ENCODE results near the gene SEC14L5.

SEC14L5 gene

DNA sequence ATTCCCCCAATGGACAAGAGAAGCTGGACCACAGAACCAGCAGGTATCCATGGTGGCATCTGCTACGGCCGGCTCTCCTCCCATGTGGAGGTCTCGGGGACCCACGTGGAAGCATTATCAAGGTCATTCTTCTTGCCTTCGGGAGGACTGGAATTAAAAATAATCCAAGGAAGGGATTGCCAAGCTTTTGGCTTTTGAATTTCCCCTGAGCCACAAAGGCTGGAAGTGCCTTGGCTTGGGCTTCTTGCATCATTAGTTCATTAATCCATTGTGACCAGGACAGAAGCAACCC is 59.5 kb downstream of the SEC14L5 start:
- H3K4me1 ChIP-seq (ENCODE audit: low read depth, poor library complexity, severe bottlenecking), result peaks cover 8% of the 10 kb centered on the region
- H3K9ac ChIP-seq, result no peak overlapping the region
- no peak overlapping the region for H3K27ac ChIP-seq
- H3K27me3 ChIP-seq (ENCODE audit: insufficient read depth, low read depth), result no peaks in the 10 kb centered on the region; the same call in 1 of the 2 replicates
- H3K79me2 ChIP-seq (ENCODE audit: insufficient read depth, low read depth), result no peaks in the 10 kb centered on the region
- no peaks in the 10 kb centered on the region for H3K36me3 ChIP-seq (ENCODE audit: insufficient read depth)
- H3K4me3 ChIP-seq (IDR thresholded peaks at IDR 0.05; ENCODE audit: insufficient read depth, low read depth, low read length), result no peak overlapping the region
- TF ChIP-seq, protein P1, sequence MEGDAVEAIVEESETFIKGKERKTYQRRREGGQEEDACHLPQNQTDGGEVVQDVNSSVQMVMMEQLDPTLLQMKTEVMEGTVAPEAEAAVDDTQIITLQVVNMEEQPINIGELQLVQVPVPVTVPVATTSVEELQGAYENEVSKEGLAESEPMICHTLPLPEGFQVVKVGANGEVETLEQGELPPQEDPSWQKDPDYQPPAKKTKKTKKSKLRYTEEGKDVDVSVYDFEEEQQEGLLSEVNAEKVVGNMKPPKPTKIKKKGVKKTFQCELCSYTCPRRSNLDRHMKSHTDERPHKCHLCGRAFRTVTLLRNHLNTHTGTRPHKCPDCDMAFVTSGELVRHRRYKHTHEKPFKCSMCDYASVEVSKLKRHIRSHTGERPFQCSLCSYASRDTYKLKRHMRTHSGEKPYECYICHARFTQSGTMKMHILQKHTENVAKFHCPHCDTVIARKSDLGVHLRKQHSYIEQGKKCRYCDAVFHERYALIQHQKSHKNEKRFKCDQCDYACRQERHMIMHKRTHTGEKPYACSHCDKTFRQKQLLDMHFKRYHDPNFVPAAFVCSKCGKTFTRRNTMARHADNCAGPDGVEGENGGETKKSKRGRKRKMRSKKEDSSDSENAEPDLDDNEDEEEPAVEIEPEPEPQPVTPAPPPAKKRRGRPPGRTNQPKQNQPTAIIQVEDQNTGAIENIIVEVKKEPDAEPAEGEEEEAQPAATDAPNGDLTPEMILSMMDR (conservative IDR thresholded peaks at IDR 0.05; ENCODE audit: low read depth, low read length), result no peak
- H2AFZ ChIP-seq (ENCODE audit: low read depth), result no peak overlapping the region
- no peaks in the 10 kb centered on the region for H4K20me1 ChIP-seq (ENCODE audit: insufficient read depth)
- no peak overlapping the region for H3K4me2 ChIP-seq

DNA sequence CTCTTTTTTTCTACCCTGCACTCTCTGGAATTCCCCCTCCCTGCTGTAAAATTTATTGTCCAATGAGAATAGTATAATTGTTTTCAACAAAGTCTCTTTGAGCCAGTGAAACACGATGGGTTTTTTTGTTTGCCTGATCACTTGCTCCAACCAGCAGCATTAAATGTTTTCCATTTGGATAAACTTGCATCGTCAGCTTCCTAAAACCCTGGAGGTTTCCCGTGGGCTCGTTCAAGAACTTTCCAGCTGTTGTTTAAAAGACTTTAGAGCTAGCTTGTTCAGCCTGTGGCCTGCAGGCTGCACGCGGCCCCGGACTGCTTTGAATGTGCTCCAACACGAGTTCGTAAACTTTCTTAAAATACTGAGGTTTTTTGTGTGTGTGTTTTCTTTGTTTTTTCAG is 60.7 kb downstream of the SEC14L5 start:
- H3K4me1 ChIP-seq (ENCODE audit: low read depth, poor library complexity, severe bottlenecking), result peaks cover 8% of the 10 kb centered on the region
- no peak overlapping the region for H3K9ac ChIP-seq
- no peaks in the 10 kb centered on the region for H4K20me1 ChIP-seq (ENCODE audit: insufficient read depth)
- H2AFZ ChIP-seq (ENCODE audit: low read depth), result no peak overlapping the region
- no peaks in the 10 kb centered on the region; the same call in 1 of the 2 replicates for H3K27me3 ChIP-seq (ENCODE audit: insufficient read depth, low read depth)
- H3K4me3 ChIP-seq (IDR thresholded peaks at IDR 0.05; ENCODE audit: insufficient read depth, low read depth, low read length), result no peak overlapping the region
- H3K79me2 ChIP-seq (ENCODE audit: insufficient read depth, low read depth), result no peaks in the 10 kb centered on the region
- H3K36me3 ChIP-seq (ENCODE audit: insufficient read depth), result no peaks in the 10 kb centered on the region
- TF ChIP-seq, protein P1 (conservative IDR thresholded peaks at IDR 0.05; ENCODE audit: low read depth, low read length), result no peak
- no peak overlapping the region for H3K4me2 ChIP-seq
- no peak overlapping the region for H3K27ac ChIP-seq

DNA sequence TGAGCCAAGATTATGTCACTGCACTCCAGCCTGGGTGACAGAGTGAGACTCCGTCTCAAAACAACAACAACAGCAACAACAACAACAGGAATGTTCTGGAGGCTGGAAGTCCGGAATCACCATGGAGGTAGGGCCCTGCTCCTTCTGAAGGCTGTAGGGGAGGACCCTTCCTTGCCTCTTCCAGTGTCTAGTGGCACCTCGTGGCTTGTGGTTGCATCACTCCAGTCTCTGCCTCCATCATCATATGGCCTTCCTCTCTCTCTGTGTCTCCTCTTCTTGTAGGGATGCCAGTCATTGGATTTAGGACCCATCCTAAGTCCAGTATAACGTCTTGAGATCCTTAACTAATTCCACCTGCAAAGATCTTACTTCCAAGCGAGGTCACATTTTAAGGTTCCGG is 61.6 kb downstream of the SEC14L5 start:
- no peak overlapping the region for H3K27ac ChIP-seq
- H3K36me3 ChIP-seq (ENCODE audit: insufficient read depth), result no peaks in the 10 kb centered on the region
- H3K9ac ChIP-seq, result no peak overlapping the region
- peaks cover 8% of the 10 kb centered on the region for H3K4me1 ChIP-seq (ENCODE audit: low read depth, poor library complexity, severe bottlenecking)
- no peak overlapping the region for H2AFZ ChIP-seq (ENCODE audit: low read depth)
- TF ChIP-seq, protein P1 (conservative IDR thresholded peaks at IDR 0.05; ENCODE audit: low read depth, low read length), result no peak
- no peak overlapping the region for H3K4me3 ChIP-seq (IDR thresholded peaks at IDR 0.05; ENCODE audit: insufficient read depth, low read depth, low read length)
- no peaks in the 10 kb centered on the region for H4K20me1 ChIP-seq (ENCODE audit: insufficient read depth)
- H3K79me2 ChIP-seq (ENCODE audit: insufficient read depth, low read depth), result no peaks in the 10 kb centered on the region
- no peak overlapping the region for H3K4me2 ChIP-seq
- no peaks in the 10 kb centered on the region; the same call in 1 of the 2 replicates for H3K27me3 ChIP-seq (ENCODE audit: insufficient read depth, low read depth)

DNA sequence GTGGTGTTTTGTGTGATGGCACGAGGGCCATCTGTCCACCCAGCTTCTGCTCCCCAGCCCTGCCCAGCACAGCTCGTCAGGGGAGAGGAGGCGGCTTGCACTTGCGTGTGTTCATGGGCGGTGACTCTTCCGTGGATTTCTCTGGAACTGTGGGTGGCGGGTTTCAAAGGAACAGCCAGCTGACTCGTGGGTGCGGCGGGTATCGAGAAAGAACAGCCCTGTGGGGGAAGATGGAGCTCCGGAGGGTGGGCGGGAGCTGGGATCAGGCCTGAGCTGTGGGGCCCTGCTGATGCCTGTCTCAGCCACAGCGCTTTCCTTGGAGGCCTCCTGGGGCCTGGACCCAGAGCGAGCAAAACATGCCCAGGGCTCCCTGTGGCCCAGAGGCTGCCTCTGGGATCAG is 62.4 kb downstream of the SEC14L5 start:
- Histone ChIP-seq H3K9ac (no peak overlapping the region), H3K27ac (no peak overlapping the region), H4K20me1 (ENCODE audit: insufficient read depth) (no peaks in the 10 kb centered on the region), H2AFZ (ENCODE audit: low read depth) (no peak overlapping the region), H3K27me3 (ENCODE audit: insufficient read depth, low read depth) (no peaks in the 10 kb centered on the region; the same call in 1 of the 2 replicates), H3K79me2 (ENCODE audit: insufficient read depth, low read depth) (no peaks in the 10 kb centered on the region), H3K4me1 (ENCODE audit: low read depth, poor library complexity, severe bottlenecking) (peaks cover 8% of the 10 kb centered on the region), H3K4me3 (IDR thresholded peaks at IDR 0.05; ENCODE audit: insufficient read depth, low read depth, low read length) (no peak overlapping the region), H3K4me2 (no peak overlapping the region), H3K36me3 (ENCODE audit: insufficient read depth) (no peaks in the 10 kb centered on the region)
- TF ChIP-seq, protein P1 (conservative IDR thresholded peaks at IDR 0.05; ENCODE audit: low read depth, low read length), result no peak

Measured in KMS-11 (cell line).